Endodermal cell (in vitro differentiated cells): ENCODE data around the gene CTDSPL2. TPM values are rescaled to one million over a fixed set of nuclear protein-coding genes. Genes with fewer than 3 reads are reported as not detected.

Experiments used
- DNase-seq: peaks from one replicate; pipeline ENCODE4 v3.0.0-alpha.2; 2017
- H3K27ac ChIP-seq: 2 replicates; pipeline ENCODE4 v1.5.1; 2013; ENCODE audit warnings: mild to moderate bottlenecking, low read depth, low read length, moderate library complexity
- H3K27me3 ChIP-seq: 2 replicates; pipeline ENCODE4 v1.6.1; 2013; ENCODE audit warnings: mild to moderate bottlenecking, low read length, moderate library complexity; ENCODE audit not compliant: insufficient read depth, control insufficient read depth, poor library complexity, severe bottlenecking
- H3K36me3 ChIP-seq: 2 replicates; pipeline ENCODE4 v1.7.0; 2013; ENCODE audit warnings: mild to moderate bottlenecking, low read length, moderate library complexity; ENCODE audit not compliant: control insufficient read depth, insufficient read depth
- H3K4me1 ChIP-seq: one replicate; pipeline ENCODE4 v1.7.0; 2013; ENCODE audit warnings: low read length; ENCODE audit not compliant: control insufficient read depth, insufficient read depth
- H3K4me3 ChIP-seq: 2 replicates; pipeline ENCODE4 v1.5.1; 2013; ENCODE audit warnings: mild to moderate bottlenecking, low read length, moderate library complexity
- H3K9ac ChIP-seq: 2 replicates; pipeline ENCODE4 v1.6.1; 2013; ENCODE audit warnings: mild to moderate bottlenecking, low read length, moderate library complexity; ENCODE audit not compliant: poor library complexity, severe bottlenecking; ENCODE audit errors: extremely low read depth
- H3K9me3 ChIP-seq: 2 replicates; pipeline ENCODE4 v1.6.1; 2013; ENCODE audit warnings: mild to moderate bottlenecking, low read length, moderate library complexity; ENCODE audit not compliant: control insufficient read depth
- H3K27ac Mint-ChIP-seq: 2 replicates; pipeline ENCODE4 v1.8.0; 2020; ENCODE audit warnings: mixed read lengths
- H3K27me3 Mint-ChIP-seq: 2 replicates; pipeline ENCODE4 v1.8.0; 2021; ENCODE audit warnings: mild to moderate bottlenecking, mixed read lengths; ENCODE audit not compliant: insufficient read depth
- H3K36me3 Mint-ChIP-seq: 2 replicates; pipeline ENCODE4 v1.8.0; 2020; ENCODE audit warnings: low read depth, mixed read lengths
- H3K4me1 Mint-ChIP-seq: 2 replicates; pipeline ENCODE4 v1.8.0; 2020; ENCODE audit warnings: mixed read lengths
- H3K4me3 Mint-ChIP-seq: 2 replicates; pipeline ENCODE4 v1.8.0; 2020; ENCODE audit warnings: mild to moderate bottlenecking, moderate library complexity, mixed read lengths
- H3K9me3 Mint-ChIP-seq: 2 replicates; pipeline ENCODE4 v1.8.0; 2020; ENCODE audit warnings: mild to moderate bottlenecking, mixed read lengths
- WGBS, 2 experiments: methylation state at CpG; one replicate each; pipeline versions ENCODE4 v1.1.5 to v1.1.7; 2013; ENCODE audit warnings: missing lambda C conversion rate in 2 of 2, mixed read lengths in 1 of 2; ENCODE audit not compliant: insufficient coverage in 1 of 2, insufficient read length in 1 of 2; 5-methylcytosine and 5-hydroxymethylcytosine counted together
- long read RNA-seq, 4 experiments: library from polyadenylated mRNA in 2 of 4; library from RNA in 1 of 4; library from capped mRNA in 1 of 4; stranded (forward) in 3 of 4; unstranded in 1 of 4; transcript quantifications; one replicate each; pipeline ENCODE4 v2.0.0, GENCODE V29; 2020 to 2021; ENCODE audit warnings: inconsistent platforms in 1 of 4
- polyA plus RNA-seq, 2 experiments: library from polyadenylated mRNA; stranded (reverse); fragments of 50-300 nt; gene quantifications; one replicate each; pipeline ENCODE4 v1.2.3, GENCODE V29; 2013
- total RNA-seq, 2 donors: library from RNA; stranded (reverse); fragmentation: NEBNext Ultra II Directional in 1 of 2; extraction: Animal tissue kit (Norgen Biotek cat#: 25700) in 1 of 2; gene quantifications; 2 replicates in 1 of 2; 3 replicates in 1 of 2; pipeline ENCODE4 v1.2.1, GENCODE V29; 2021
- TF ChIP-seq, protein P1 (sequence below): fragments of 200-600 bp; sonication (generic); conservative IDR thresholded peaks from 2 replicates; pipeline ENCODE4 v1.5.0; 2021; ENCODE audit warnings: antibody characterized with exemption, mild to moderate bottlenecking

The CTDSPL2 gene
- total RNA-seq = 10 to 100 TPM; 71.1 to 74.3 TPM
- polyA plus RNA-seq (2013, experiment 1 of 2) = 58.2 TPM
- 59.0 TPM for polyA plus RNA-seq (2013, experiment 2 of 2)
- long read RNA-seq, experiment 1, full-length matches to known transcripts = 6 of 36 reads
- long read RNA-seq, experiment 1, partial matches to known transcripts = 16 of 36 reads
- long read RNA-seq, experiment 1, other reads (novel, unspliced or antisense) = 14 of 36 reads
- long read RNA-seq, experiment 2, full-length matches to known transcripts = 68 of 106 reads
- long read RNA-seq, experiment 2, partial matches to known transcripts = 4 of 106 reads
- long read RNA-seq, experiment 2, other reads (novel, unspliced or antisense) = 34 of 106 reads
- long read RNA-seq, experiment 3, full-length matches to known transcripts = 167 of 225 reads
- long read RNA-seq, experiment 3, partial matches to known transcripts = 0 of 225 reads
- long read RNA-seq, experiment 3, other reads (novel, unspliced or antisense) = 58 of 225 reads
- long read RNA-seq, experiment 4, full-length matches to known transcripts = 7 of 20 reads
- long read RNA-seq, experiment 4, partial matches to known transcripts = 6 of 20 reads
- long read RNA-seq, experiment 4, other reads (novel, unspliced or antisense) = 7 of 20 reads

DNA sequence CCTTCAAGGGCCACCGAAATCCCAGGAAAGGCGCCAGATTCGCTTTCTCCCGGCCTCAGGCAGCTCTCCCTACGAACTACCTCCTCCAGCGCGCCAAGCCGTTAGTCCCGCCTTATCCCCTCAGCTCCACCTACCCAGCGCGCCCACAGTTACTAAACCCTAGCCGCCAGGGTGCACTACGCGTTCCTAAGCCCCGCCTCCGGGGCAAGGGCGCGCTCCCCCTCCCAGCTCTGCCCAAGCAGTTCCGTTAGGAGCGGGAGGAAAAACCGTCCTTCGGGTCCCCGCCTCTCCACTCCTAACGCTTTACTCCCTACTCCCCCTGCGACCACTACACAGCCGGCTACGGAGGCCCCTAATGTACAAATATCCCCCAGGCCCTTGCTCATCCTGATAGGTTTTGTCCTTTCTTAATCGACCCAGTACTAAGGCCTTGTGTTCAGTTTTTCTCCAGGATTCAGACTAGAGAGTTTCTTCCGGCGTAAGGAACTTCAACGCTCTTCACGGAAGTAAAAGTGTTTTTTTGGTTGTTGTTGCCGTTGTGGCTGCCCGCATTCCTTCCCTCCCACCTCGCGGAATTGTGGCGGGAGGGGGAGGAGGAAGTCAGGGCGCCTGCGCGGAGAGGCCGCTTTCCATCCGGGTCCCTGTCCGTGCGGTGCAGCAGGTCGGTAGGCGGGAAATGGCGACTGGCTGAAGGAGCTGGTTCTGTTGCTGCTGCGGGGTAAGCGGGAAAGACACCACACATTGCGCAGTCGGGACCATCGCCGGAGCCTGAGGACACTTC lies at the start of gene CTDSPL2:
Gene CTDSPL2, plus strand, starts transcription at position 655 of the 781 bp plus-strand sequence. CDS start 31,386 bp downstream, outside the sequence.
- peak within 1 kb of the TSS; percentile 98 for H3K4me3 Mint-ChIP-seq
- H3K9me3 Mint-ChIP-seq = no peaks in the 10 kb centered on the region
- H3K27me3 ChIP-seq = no peaks in the 10 kb centered on the region
- peak within 1 kb of the TSS; percentile 100 for H3K27ac Mint-ChIP-seq
- WGBS, 2 experiments = 0% methylated on average over 26 to 53 of the region's 53 CpGs
- peaks cover 5% of the 10 kb centered on the region for H3K36me3 ChIP-seq
- peak; percentile 99 for DNase-seq
- peaks cover 9% of the 10 kb centered on the region for H3K36me3 Mint-ChIP-seq
- no peaks in the 10 kb centered on the region for H3K9me3 ChIP-seq
- no peaks in the 10 kb centered on the region for H3K27me3 Mint-ChIP-seq
- H3K27ac ChIP-seq = peak within 1 kb of the TSS; percentile 99
- peak within 1 kb of the TSS; percentile 97 for H3K9ac ChIP-seq
- no peaks in the 10 kb centered on the region for H3K4me1 ChIP-seq
- H3K4me1 Mint-ChIP-seq = peaks cover 4% of the 10 kb centered on the region
- TF ChIP-seq, protein P1, sequence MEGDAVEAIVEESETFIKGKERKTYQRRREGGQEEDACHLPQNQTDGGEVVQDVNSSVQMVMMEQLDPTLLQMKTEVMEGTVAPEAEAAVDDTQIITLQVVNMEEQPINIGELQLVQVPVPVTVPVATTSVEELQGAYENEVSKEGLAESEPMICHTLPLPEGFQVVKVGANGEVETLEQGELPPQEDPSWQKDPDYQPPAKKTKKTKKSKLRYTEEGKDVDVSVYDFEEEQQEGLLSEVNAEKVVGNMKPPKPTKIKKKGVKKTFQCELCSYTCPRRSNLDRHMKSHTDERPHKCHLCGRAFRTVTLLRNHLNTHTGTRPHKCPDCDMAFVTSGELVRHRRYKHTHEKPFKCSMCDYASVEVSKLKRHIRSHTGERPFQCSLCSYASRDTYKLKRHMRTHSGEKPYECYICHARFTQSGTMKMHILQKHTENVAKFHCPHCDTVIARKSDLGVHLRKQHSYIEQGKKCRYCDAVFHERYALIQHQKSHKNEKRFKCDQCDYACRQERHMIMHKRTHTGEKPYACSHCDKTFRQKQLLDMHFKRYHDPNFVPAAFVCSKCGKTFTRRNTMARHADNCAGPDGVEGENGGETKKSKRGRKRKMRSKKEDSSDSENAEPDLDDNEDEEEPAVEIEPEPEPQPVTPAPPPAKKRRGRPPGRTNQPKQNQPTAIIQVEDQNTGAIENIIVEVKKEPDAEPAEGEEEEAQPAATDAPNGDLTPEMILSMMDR = peak; percentile 61
- peak within 1 kb of the TSS; percentile 98 for H3K4me3 ChIP-seq

DNA sequence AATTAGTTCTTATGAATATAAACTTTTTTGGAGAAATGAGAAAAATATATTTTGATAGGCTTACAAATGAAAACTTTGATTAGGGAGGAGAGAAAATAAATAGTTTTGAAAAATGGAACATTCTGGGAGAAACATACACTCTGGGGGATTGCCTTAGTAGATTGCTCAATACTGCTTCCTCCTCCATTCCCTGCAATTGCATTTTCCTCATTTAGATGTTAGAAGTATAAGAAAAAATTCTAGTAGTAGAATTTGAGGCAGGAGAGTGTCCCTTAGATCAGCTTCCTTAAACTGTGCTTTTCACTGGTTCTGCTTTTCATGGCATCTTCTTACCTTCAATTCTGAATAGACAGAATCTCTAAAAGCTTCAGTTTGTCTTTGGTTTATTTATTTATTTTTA lies 46.2 kb upstream of the CTDSPL2 start:
- Histone ChIP-seq H3K9ac (no peak overlapping the region), H3K36me3 (peaks cover 19% of the 10 kb centered on the region), H3K9me3 (no peaks in the 10 kb centered on the region), H3K4me3 (no peak overlapping the region), H3K27ac (no peak overlapping the region), H3K27me3 (no peaks in the 10 kb centered on the region), H3K4me1 (no peaks in the 10 kb centered on the region)
- Mint-ChIP-seq H3K4me1 (no peaks in the 10 kb centered on the region), H3K36me3 (peaks cover 20% of the 10 kb centered on the region), H3K4me3 (no peak overlapping the region), H3K27me3 (no peaks in the 10 kb centered on the region), H3K9me3 (no peaks in the 10 kb centered on the region), H3K27ac (no peak overlapping the region)
- TF ChIP-seq, protein P1 = no peak
- DNase-seq = no peak

DNA sequence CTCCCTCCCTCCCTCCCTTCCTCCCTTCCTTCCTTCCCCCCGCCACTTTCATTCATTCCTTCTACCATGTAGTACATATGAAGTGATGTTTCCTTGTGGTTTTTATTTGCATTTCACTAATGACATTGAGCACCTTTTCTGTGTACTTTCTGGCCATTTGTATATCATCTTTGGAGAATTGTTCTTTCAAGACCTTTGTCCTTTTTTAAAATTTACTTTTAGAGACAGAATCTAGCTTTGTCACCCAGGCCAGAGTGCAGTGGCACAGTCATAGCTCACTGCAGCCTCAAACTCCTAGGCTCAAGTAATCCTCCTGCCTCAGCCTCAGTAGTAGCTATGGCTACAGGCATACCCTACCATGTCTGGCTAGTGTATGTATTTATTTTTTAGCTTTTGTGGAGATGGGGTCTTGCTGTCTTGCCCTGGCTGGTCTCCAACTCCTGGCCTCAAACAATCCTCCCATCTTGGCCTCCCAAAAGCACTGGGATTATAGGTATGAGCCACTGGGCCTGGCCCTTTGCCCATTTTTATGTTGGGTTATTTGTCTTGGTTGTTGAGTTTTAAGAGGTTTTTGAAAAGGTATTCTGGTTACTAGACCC lies 42.0 kb upstream of the CTDSPL2 start:
- Mint-ChIP-seq H3K36me3 (peaks cover 27% of the 10 kb centered on the region), H3K4me3 (no peak overlapping the region), H3K27me3 (no peaks in the 10 kb centered on the region), H3K4me1 (no peaks in the 10 kb centered on the region), H3K9me3 (no peaks in the 10 kb centered on the region), H3K27ac (no peak overlapping the region)
- no peak overlapping the region for H3K9ac ChIP-seq
- H3K4me1 ChIP-seq = no peaks in the 10 kb centered on the region
- no peak overlapping the region for H3K27ac ChIP-seq
- peaks cover 12% of the 10 kb centered on the region for H3K36me3 ChIP-seq
- TF ChIP-seq, protein P1 = no peak
- H3K4me3 ChIP-seq = no peak overlapping the region
- no peak for DNase-seq
- H3K27me3 ChIP-seq = no peaks in the 10 kb centered on the region
- no peaks in the 10 kb centered on the region for H3K9me3 ChIP-seq
- WGBS, 2 experiments = no CpG with 5 or more reads among the region's 1 CpG
